HL-60 (cell line): ENCODE data around the gene BRAF.

Experiments
- DNase-seq, 2 experiments: peaks; one replicate each; pipeline ENCODE4 v3.0.0-alpha.2; 2010 to 2020; ENCODE audit warnings: low read depth in 1 of 2, low spot score in 1 of 2
- H3K27ac ChIP-seq: fragments of 250-450 bp; sonication (Bioruptor Pico); replicated peaks from 2 replicates; pipeline ENCODE4 v1.5.1; 2020; ENCODE audit warnings: mild to moderate bottlenecking, moderate library complexity
- H3K27me3 ChIP-seq: fragments of 250-450 bp; sonication (Bioruptor Pico); 2 replicates; pipeline ENCODE4 v1.5.1; 2021; ENCODE audit warnings: mild to moderate bottlenecking, moderate library complexity; ENCODE audit not compliant: insufficient read depth, poor library complexity, severe bottlenecking
- H3K4me3 ChIP-seq: replicated peaks from 2 replicates; pipeline ENCODE4 v1.5.1; 2011; ENCODE audit warnings: mild to moderate bottlenecking, control low read depth, low read length; ENCODE audit not compliant: insufficient read depth
- GABPA ChIP-seq: IDR thresholded peaks from 2 replicates; pipeline ENCODE4 v1.6.1; 2012; ENCODE audit warnings: low read depth
- POLR2AphosphoS5 ChIP-seq: IDR thresholded peaks from 2 replicates; pipeline ENCODE4 v1.6.1; 2012; ENCODE audit warnings: low read depth
- SPI1 ChIP-seq: IDR thresholded peaks from 2 replicates; pipeline ENCODE4 v1.6.1; 2012; ENCODE audit warnings: low read depth, mild to moderate bottlenecking, borderline replicate concordance
- TF ChIP-seq, protein P1 (sequence below): IDR thresholded peaks from 2 replicates; pipeline ENCODE4 v1.6.1; 2012; ENCODE audit warnings: low read depth; ENCODE audit not compliant: insufficient replicate concordance
- TF ChIP-seq, protein P2 (sequence below): IDR thresholded peaks from one replicate; pipeline ENCODE4 v1.5.1; 2011; ENCODE audit warnings: low read length, control low read depth, inconsistent platforms; ENCODE audit not compliant: insufficient read depth

The BRAF gene

DNA sequence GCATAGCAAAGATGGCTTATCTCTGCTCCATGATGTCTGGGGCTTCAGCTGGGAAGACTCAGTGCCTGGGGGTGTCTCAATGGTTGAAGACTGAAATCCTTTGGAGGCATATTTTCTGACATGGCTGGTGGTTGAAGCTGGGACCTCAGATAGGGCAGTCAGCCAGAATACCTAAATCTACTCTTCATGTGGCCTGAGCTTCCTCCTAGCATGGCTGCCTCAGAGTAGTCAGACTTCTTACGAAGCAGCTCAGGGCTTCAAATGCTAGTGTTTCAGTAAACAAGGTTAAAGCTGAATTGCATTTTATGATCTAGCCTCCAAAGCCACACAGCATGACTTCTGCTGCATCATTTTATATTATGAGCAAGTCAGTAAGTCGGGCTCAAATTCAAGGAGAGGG is 2.6 kb upstream of the BRAF start:
- Histone ChIP-seq H3K27me3 (no peaks in the 10 kb centered on the region), H3K27ac (no peak overlapping the region), H3K4me3 (no peak overlapping the region)
- TF ChIP-seq SPI1 (no peak), GABPA (no peak), POLR2AphosphoS5 (no peak)
- TF ChIP-seq, protein P1, sequence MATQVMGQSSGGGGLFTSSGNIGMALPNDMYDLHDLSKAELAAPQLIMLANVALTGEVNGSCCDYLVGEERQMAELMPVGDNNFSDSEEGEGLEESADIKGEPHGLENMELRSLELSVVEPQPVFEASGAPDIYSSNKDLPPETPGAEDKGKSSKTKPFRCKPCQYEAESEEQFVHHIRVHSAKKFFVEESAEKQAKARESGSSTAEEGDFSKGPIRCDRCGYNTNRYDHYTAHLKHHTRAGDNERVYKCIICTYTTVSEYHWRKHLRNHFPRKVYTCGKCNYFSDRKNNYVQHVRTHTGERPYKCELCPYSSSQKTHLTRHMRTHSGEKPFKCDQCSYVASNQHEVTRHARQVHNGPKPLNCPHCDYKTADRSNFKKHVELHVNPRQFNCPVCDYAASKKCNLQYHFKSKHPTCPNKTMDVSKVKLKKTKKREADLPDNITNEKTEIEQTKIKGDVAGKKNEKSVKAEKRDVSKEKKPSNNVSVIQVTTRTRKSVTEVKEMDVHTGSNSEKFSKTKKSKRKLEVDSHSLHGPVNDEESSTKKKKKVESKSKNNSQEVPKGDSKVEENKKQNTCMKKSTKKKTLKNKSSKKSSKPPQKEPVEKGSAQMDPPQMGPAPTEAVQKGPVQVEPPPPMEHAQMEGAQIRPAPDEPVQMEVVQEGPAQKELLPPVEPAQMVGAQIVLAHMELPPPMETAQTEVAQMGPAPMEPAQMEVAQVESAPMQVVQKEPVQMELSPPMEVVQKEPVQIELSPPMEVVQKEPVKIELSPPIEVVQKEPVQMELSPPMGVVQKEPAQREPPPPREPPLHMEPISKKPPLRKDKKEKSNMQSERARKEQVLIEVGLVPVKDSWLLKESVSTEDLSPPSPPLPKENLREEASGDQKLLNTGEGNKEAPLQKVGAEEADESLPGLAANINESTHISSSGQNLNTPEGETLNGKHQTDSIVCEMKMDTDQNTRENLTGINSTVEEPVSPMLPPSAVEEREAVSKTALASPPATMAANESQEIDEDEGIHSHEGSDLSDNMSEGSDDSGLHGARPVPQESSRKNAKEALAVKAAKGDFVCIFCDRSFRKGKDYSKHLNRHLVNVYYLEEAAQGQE: no peak
- TF ChIP-seq, protein P2, sequence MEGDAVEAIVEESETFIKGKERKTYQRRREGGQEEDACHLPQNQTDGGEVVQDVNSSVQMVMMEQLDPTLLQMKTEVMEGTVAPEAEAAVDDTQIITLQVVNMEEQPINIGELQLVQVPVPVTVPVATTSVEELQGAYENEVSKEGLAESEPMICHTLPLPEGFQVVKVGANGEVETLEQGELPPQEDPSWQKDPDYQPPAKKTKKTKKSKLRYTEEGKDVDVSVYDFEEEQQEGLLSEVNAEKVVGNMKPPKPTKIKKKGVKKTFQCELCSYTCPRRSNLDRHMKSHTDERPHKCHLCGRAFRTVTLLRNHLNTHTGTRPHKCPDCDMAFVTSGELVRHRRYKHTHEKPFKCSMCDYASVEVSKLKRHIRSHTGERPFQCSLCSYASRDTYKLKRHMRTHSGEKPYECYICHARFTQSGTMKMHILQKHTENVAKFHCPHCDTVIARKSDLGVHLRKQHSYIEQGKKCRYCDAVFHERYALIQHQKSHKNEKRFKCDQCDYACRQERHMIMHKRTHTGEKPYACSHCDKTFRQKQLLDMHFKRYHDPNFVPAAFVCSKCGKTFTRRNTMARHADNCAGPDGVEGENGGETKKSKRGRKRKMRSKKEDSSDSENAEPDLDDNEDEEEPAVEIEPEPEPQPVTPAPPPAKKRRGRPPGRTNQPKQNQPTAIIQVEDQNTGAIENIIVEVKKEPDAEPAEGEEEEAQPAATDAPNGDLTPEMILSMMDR: no peak
- DNase-seq: no peak

GRCh38 chr7:140926021-140926817 is 1.5 kb upstream of the BRAF start:
- TF ChIP-seq POLR2AphosphoS5: no peak
- TF ChIP-seq SPI1: no peak
- TF ChIP-seq, protein P2: no peak
- TF ChIP-seq GABPA: no peak
- TF ChIP-seq, protein P1: no peak
- no peak overlapping the region for H3K4me3 ChIP-seq
- no peak for DNase-seq
- H3K27me3 ChIP-seq: no peaks in the 10 kb centered on the region
- H3K27ac ChIP-seq: no peak overlapping the region

DNA sequence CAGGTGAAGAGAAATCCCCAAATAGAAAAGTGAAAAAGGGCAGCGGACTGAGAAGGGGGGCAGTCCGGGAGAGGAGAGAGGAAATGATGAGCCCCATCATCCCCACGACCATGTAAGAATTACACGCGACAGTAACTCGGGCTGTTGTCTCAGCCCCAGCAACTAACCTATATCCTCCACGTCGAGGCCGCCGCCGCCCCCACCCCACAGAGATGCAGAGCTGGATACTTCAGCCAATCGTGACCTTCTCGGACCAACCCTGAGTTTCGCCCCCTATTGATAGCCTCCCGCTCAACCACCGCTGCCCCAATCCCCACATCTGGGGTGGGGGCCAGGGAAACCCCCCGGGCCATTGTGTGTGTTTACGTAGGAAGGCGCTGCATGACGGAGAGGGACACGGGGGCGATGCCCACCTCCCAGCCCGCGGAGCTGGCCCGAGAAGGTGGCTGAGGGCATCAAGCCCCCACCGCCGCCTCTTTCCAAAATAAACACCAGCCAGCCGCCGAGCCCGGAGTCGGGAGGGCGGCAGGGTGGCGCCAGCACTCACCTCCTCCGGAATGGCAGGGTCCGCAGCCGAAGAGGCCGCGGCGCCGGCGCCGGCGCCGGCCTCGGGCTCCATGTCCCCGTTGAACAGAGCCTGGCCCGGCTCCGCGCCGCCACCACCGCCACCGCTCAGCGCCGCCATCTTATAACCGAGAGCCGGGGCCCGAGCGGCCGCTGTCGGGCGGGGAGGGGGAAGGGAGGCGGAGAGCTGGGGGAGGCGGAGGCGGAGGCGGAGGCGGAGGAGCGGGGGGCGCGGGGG is 509 bp downstream of the BRAF start:
- peak overlapping the region; percentile 74 for H3K4me3 ChIP-seq
- H3K27me3 ChIP-seq: no peaks in the 10 kb centered on the region
- peak in 1 of 2 experiments; percentile 63 for DNase-seq
- peak overlapping the region; percentile 80 for H3K27ac ChIP-seq
- TF ChIP-seq, protein P2: no peak
- no peak for TF ChIP-seq GABPA
- no peak for TF ChIP-seq POLR2AphosphoS5
- TF ChIP-seq, protein P1: no peak
- TF ChIP-seq SPI1: no peak
